Fibroblast of the aortic adventitia (primary cell): ENCODE measurements around the gene TEKTIP1. TPM values are rescaled to one million over a fixed set of nuclear protein-coding genes. Genes with fewer than 3 reads are reported as not detected.

ENCODE experiments used
- DNase-seq: peaks from one replicate; pipeline ENCODE4 v3.0.0-alpha.2; 2010; ENCODE audit warnings: low read depth
- H3K4me3 ChIP-seq: 2 replicates; pipeline ENCODE4 v1.5.1; 2011; ENCODE audit warnings: low read depth, mild to moderate bottlenecking, control low read depth, low read length, moderate library complexity
- total RNA-seq: library from RNA; depleted of rRNA; stranded (reverse); fragments of >200 nt; gene quantifications from 2 replicates; pipeline ENCODE4 v1.2.3, GENCODE V29; 2012; ENCODE audit warnings: low replicate concordance
- TF ChIP-seq, protein P1 (sequence below): IDR thresholded peaks from 2 replicates; pipeline ENCODE4 v1.5.1; 2011; ENCODE audit warnings: mild to moderate bottlenecking, low read length, control low read depth, inconsistent platforms; ENCODE audit not compliant: insufficient read depth

The TEKTIP1 gene
- total RNA-seq, 1 donor, result not detected

DNA sequence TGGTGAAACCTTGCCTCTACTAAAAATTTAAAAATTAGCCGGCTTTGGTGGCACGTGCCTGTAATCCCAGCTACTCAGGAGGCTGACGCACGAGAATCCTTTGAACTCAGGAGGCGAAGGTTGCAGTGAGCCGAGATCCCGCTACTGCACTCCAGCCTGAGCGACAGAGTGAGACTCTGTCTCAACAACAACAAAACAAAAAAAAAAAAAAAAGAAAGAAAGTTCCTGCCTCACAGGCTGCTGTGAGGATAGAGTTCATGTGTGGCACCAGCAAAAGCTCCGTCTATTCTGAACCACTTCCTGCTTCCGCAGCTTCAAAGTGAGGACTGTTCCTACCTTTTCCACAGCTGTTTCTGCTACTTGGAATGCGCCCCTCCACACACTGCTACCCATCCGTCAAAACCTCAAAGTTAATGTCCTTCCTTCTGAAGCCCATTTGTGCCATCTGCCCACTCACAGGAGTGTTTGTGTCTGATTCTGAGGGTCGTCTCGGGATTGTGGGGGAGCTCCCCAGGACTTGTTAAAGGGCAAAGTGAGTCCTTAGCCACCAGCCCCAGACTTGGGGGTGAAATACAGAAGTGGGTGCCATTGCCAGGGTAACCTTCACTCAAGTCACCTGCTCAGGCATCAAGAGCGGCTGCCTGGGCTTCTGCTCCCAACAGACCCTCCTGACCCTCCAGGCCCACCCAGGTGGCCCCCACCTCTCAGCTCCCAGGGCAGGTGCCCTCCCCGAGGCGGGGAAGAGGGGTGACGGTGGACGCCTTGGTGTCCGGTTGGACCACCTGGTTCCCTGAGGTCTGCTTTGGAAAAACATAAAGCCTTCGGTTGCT, 15.5 kb downstream of the TEKTIP1 start:
- TF ChIP-seq, protein P1, sequence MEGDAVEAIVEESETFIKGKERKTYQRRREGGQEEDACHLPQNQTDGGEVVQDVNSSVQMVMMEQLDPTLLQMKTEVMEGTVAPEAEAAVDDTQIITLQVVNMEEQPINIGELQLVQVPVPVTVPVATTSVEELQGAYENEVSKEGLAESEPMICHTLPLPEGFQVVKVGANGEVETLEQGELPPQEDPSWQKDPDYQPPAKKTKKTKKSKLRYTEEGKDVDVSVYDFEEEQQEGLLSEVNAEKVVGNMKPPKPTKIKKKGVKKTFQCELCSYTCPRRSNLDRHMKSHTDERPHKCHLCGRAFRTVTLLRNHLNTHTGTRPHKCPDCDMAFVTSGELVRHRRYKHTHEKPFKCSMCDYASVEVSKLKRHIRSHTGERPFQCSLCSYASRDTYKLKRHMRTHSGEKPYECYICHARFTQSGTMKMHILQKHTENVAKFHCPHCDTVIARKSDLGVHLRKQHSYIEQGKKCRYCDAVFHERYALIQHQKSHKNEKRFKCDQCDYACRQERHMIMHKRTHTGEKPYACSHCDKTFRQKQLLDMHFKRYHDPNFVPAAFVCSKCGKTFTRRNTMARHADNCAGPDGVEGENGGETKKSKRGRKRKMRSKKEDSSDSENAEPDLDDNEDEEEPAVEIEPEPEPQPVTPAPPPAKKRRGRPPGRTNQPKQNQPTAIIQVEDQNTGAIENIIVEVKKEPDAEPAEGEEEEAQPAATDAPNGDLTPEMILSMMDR, result no peak
- DNase-seq, result no peak

DNA sequence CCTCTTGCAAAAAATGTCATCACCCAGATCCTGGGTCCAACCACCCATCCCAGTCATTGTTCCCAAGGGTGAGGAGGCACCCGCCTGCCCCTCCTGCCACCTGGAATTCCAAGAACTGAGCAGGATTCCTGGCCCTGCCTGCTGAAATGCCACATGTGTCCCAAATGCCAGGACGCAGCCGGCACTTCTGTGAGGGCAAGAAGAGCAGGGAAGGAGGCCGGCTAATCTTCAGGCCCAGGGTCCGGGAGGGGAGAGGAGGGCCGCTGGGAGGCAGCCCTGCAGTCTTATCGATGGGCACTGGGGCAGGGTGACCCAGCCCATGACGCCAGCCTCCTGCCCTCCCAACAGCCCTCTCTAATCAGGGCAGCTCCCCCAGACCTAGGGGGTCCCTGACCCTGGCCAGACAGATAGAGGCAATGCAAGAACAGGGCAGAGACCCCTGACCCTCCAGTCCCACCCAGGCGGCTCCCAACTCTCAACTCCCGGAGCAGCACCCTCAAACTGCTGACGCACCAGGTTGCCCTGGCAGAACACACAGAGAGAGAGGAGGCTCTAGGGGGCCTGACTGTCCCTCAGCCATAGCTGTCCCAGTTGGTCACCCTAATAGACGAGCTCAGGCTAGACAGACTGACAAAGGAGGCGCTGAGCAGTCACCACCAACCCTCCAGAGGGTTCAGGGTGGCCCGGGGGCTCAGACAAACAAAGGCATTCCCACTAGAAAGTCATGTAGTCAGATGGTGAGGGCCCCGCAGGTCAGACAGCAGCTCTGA, 16.9 kb downstream of the TEKTIP1 start:
- TF ChIP-seq, protein P1, result no peak
- peak overlapping the region; percentile 95 for H3K4me3 ChIP-seq
- DNase-seq, result no peak

More for the DNA sequence above, 15.5 kb downstream of the TEKTIP1 start:
- H3K4me3 ChIP-seq, result no peak overlapping the region

DNA sequence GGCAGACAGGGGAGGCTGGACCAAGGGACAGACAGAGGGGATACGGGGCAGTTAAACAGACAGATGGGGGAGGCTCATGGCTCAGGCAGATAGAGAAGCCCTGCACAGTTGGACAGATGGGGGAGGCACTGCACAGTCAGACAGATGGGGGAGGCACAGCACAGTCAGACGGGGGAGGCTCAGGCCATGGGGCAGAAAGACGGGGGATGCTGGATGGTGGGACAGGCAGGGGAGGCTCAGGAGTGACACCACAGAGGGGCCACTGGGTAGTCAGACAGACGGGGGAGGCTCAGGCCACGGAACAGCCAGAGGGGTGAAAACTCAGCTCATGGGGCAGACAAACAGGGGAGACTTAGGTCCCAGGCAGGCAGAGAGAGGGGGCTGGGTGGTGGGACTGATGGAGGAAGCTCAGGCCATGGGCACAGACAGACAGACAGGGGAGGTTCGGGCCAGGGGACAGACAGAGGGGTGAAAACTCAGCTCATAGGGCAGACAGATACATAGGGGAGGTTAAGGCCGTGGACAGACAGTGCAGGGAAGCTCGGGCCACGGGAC, 17.5 kb downstream of the TEKTIP1 start:
- no peak for DNase-seq
- peak overlapping the region; percentile 95 for H3K4me3 ChIP-seq
- TF ChIP-seq, protein P1, result no peak

DNA sequence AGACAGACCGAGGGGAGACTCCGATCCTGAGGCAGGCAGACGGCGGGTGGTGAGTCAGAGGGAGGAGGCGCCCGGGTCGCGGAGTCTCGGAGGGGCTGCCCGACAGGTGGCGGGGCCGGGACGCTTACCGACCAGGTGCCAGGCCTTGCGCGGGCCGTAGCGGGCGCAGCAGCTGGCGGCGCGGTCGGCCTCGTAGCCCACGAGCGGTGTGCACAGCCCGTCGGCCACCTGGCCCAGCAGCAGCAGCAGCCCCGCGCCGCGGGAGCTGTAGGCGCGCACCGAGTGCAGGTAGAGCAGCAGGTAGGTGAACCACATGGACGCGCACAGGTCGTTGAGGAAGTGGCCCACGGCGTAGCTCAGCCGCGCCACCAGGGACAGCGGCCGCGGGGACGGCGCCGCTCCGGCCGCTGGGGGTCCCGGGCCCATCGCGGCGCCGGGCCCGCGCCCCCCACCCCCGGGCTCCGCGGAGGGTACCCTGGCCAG, 18.0 kb downstream of the TEKTIP1 start:
- TF ChIP-seq, protein P1, result no peak
- peak overlapping the region; percentile 95 for H3K4me3 ChIP-seq
- DNase-seq, result no peak

DNA sequence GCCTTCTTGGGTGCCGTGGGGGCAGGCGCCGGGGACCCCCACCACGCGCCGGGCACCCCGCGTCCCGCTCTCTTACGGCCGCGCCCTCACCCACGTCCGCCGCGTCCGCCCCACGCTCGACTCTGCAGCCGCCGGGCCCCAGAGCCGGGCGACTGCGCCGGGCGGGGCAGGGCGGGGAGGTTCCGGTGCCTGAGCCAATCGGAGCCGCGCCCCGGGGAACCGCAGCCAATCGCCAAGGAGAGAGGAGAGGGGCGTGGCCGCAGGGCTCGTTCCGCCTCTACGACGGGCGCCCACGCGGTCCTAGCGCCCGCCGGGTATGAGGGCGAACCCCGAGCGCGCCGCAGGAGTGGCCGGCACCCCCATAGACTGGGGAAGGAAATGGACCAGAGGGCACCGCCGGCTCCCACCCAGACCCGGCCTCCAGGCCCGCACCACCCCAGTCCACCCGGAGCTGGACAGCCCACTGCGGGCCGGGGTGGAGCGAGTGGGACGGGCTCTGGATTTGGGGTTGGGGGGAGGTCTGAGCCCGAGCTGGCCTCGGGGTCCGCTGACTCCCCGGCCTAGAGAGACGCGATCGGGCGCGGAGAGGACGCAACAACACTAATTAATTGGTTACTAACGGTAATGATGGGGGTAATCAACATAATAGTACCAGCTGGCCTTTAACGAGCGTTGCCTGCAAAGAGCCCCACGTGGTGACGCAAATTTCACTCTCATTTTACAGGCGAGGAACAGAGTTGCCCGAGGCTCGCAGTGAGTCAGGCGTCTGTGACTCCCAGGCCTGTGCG, 18.7 kb downstream of the TEKTIP1 start, which contains the start of gene MFSD12:
TSS of gene MFSD12 (minus strand) at position 126 of the 788 bp plus-strand sequence. CDS start 183 bp downstream, outside the sequence.
- TF ChIP-seq, protein P1, result no peak
- DNase-seq, result peak; percentile 82
- H3K4me3 ChIP-seq, result peak within 1 kb of the TSS; percentile 95
